ENCODE results near the gene CD44. TPM values are rescaled to one million over a fixed set of nuclear protein-coding genes. Genes with fewer than 3 reads are reported as not detected.

Gene CD44
- total RNA-seq, 1 experiment from 2014 or later, result 15.9 TPM

DNA sequence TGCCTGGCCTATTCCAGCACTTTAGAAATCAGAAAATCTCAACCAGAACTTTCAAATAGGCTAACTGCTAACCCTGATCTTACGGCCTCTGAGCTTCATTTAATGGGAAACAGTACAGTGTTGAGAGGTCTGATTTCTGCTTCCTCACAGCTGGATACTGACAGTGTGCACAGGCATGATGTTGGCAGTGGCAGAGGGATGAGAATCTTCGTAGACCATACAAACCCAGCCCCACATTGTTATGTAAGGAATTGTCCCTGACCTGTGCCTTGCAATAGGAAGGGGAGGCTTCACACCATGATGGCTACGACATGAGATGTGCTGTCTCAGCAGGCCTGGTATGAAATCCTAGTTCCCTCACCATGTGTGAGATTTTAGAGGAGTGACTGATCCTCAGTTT, 49.0 kb downstream of the CD44 start:
- no peaks in the 10 kb centered on the region for H3K4me1 ChIP-seq (ENCODE audit: insufficient read depth, low read length, poor library complexity, severe bottlenecking)
- no peaks in the 10 kb centered on the region for H3K9me3 ChIP-seq (ENCODE audit: low read depth, low read length, poor library complexity, severe bottlenecking)
- ChIA-PET POLR2A (ENCODE audit: low non-redundant PET) (no interaction called here), CTCF (no interaction called here)
- H3K27ac ChIP-seq (ENCODE audit: low read depth, low read length, poor library complexity, severe bottlenecking), result no peak overlapping the region
- TF ChIP-seq EZH2 (IDR thresholded peaks at IDR 0.05; ENCODE audit: borderline replicate concordance, low read depth, low read length, poor library complexity, severe bottlenecking), result no peak
- TF ChIP-seq, protein P1, sequence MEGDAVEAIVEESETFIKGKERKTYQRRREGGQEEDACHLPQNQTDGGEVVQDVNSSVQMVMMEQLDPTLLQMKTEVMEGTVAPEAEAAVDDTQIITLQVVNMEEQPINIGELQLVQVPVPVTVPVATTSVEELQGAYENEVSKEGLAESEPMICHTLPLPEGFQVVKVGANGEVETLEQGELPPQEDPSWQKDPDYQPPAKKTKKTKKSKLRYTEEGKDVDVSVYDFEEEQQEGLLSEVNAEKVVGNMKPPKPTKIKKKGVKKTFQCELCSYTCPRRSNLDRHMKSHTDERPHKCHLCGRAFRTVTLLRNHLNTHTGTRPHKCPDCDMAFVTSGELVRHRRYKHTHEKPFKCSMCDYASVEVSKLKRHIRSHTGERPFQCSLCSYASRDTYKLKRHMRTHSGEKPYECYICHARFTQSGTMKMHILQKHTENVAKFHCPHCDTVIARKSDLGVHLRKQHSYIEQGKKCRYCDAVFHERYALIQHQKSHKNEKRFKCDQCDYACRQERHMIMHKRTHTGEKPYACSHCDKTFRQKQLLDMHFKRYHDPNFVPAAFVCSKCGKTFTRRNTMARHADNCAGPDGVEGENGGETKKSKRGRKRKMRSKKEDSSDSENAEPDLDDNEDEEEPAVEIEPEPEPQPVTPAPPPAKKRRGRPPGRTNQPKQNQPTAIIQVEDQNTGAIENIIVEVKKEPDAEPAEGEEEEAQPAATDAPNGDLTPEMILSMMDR (conservative IDR thresholded peaks at IDR 0.05; ENCODE audit: low read depth, low read length), result no peak
- H3K4me3 ChIP-seq (ENCODE audit: low read depth, low read length, poor library complexity, severe bottlenecking), result no peak overlapping the region
- DNase-seq (ENCODE audit: low spot score), result no peak
- BruUV-seq (replicated peaks), result no TSS peak
- no peaks in the 10 kb centered on the region for H3K36me3 ChIP-seq (ENCODE audit: insufficient read depth, low read length, poor library complexity, severe bottlenecking)
- intact Hi-C loops (cut with micrococcal nuclease; ENCODE audit: unreplicated experiment), result no loop called here
- no peaks in the 10 kb centered on the region for H3K27me3 ChIP-seq (replicated peaks; ENCODE audit: insufficient read depth, low read depth, low read length, poor library complexity)

DNA sequence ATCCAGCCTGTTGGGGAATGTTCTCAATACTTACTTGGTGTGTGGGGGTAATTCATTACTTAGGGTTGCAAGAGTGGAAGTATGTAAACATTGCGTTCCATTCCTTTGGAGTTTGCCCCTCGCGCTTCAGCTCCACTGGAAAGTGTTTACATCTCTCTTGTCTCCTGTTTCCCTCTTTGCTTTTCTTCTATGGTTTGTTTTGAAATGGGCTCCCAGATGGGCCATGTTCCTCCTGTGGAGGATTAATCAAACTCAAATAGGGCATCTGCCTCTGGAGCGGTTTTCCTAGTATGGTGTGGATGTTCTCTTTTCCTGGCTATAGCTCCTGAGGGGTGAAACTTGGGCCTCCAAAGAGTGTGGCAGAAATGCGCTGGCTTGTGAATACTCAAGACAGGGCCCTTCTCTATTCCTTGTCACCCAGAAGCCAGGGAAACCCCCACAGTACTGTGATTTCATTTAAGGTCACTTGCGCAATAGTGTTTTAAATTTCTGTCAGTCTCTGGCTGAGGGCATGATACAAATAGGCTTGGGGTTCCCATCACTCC, 51.9 kb downstream of the CD44 start:
- Histone ChIP-seq H3K9me3 (ENCODE audit: low read depth, low read length, poor library complexity, severe bottlenecking) (no peaks in the 10 kb centered on the region), H3K27ac (ENCODE audit: low read depth, low read length, poor library complexity, severe bottlenecking) (no peak overlapping the region), H3K36me3 (ENCODE audit: insufficient read depth, low read length, poor library complexity, severe bottlenecking) (no peaks in the 10 kb centered on the region), H3K4me3 (ENCODE audit: low read depth, low read length, poor library complexity, severe bottlenecking) (no peak overlapping the region), H3K4me1 (ENCODE audit: insufficient read depth, low read length, poor library complexity, severe bottlenecking) (no peaks in the 10 kb centered on the region), H3K27me3 (replicated peaks; ENCODE audit: insufficient read depth, low read depth, low read length, poor library complexity) (no peaks in the 10 kb centered on the region)
- TF ChIP-seq, protein P1 (conservative IDR thresholded peaks at IDR 0.05; ENCODE audit: low read depth, low read length), result no peak
- no peak for TF ChIP-seq EZH2 (IDR thresholded peaks at IDR 0.05; ENCODE audit: borderline replicate concordance, low read depth, low read length, poor library complexity, severe bottlenecking)
- intact Hi-C loops (cut with micrococcal nuclease; ENCODE audit: unreplicated experiment), result no loop called here
- POLR2A ChIA-PET (ENCODE audit: low non-redundant PET), result no interaction called here
- CTCF ChIA-PET, result no interaction called here
- no peak for DNase-seq (ENCODE audit: low spot score)
- no TSS peak for BruUV-seq (replicated peaks)

DNA sequence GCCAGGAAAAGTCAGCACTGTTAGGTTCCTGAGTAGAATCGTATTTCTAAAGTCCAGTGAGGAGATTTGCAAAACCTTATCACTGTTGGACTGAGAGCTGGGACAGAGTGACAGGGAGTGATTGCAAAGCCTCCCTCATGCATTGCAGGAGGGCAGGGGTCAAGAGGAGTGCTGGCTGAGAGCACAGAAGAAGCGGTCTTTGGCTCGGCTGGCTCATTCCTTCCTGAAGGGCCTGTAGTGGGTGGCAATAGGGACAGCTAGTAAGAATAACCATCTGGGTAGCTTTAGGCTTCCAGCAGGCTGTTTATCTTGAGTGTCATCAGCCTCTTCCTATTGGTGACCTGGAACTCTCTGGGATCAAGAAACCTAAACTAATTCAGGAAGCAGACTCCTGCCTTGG, 53.4 kb downstream of the CD44 start:
- BruUV-seq (replicated peaks), result no TSS peak
- intact Hi-C loops (cut with micrococcal nuclease; ENCODE audit: unreplicated experiment), result no loop called here
- TF ChIP-seq, protein P1 (conservative IDR thresholded peaks at IDR 0.05; ENCODE audit: low read depth, low read length), result no peak
- TF ChIP-seq EZH2 (IDR thresholded peaks at IDR 0.05; ENCODE audit: borderline replicate concordance, low read depth, low read length, poor library complexity, severe bottlenecking), result no peak
- ChIA-PET POLR2A (ENCODE audit: low non-redundant PET) (no interaction called here), CTCF (no interaction called here)
- H3K27me3 ChIP-seq (replicated peaks; ENCODE audit: insufficient read depth, low read depth, low read length, poor library complexity), result no peaks in the 10 kb centered on the region
- DNase-seq (ENCODE audit: low spot score), result no peak
- no peak overlapping the region for H3K27ac ChIP-seq (ENCODE audit: low read depth, low read length, poor library complexity, severe bottlenecking)
- H3K4me1 ChIP-seq (ENCODE audit: insufficient read depth, low read length, poor library complexity, severe bottlenecking), result no peaks in the 10 kb centered on the region
- H3K9me3 ChIP-seq (ENCODE audit: low read depth, low read length, poor library complexity, severe bottlenecking), result no peaks in the 10 kb centered on the region
- H3K4me3 ChIP-seq (ENCODE audit: low read depth, low read length, poor library complexity, severe bottlenecking), result no peak overlapping the region
- H3K36me3 ChIP-seq (ENCODE audit: insufficient read depth, low read length, poor library complexity, severe bottlenecking), result no peaks in the 10 kb centered on the region

Data from A673 (cell line).